Mesenchymal stem cell (in vitro differentiated cells and primary cell): ENCODE data around the gene TMEM204.

Experiments used
- DNase-seq: peaks from one replicate; pipeline ENCODE4 v3.0.0-alpha.2; 2013
- H2AFZ ChIP-seq: one replicate; pipeline ENCODE4 v1.6.1; 2013; ENCODE audit warnings: low read depth, mild to moderate bottlenecking, control low read depth, inconsistent platforms, low read length, moderate library complexity
- H2AK5ac ChIP-seq: 2 replicates; pipeline ENCODE4 v1.6.1; 2013; ENCODE audit warnings: low read length, moderate library complexity, mild to moderate bottlenecking, inconsistent platforms; ENCODE audit not compliant: severe bottlenecking
- H2BK120ac ChIP-seq: one replicate; pipeline ENCODE4 v1.6.1; 2013; ENCODE audit warnings: low read depth, mild to moderate bottlenecking, inconsistent platforms, low read length, moderate library complexity
- H2BK12ac ChIP-seq, 2 experiments: one replicate each; pipeline ENCODE4 v1.6.1; 2013; ENCODE audit warnings: inconsistent platforms in 2 of 2, low read length in 2 of 2, mild to moderate bottlenecking in 2 of 2, moderate library complexity in 2 of 2, control low read depth in 1 of 2
- H2BK15ac ChIP-seq: one replicate; pipeline ENCODE4 v1.6.1; 2013; ENCODE audit warnings: mild to moderate bottlenecking, low read depth, inconsistent platforms; ENCODE audit not compliant: poor library complexity, severe bottlenecking
- H2BK5ac ChIP-seq: 2 replicates; pipeline ENCODE4 v1.6.1; 2013; ENCODE audit warnings: low read depth, mild to moderate bottlenecking, low read length, control low read depth, inconsistent platforms; ENCODE audit not compliant: poor library complexity, severe bottlenecking
- H3K14ac ChIP-seq, 2 experiments: one replicate each; pipeline ENCODE4 v1.6.1; 2013; ENCODE audit warnings: inconsistent platforms in 2 of 2, low read length in 2 of 2, control low read depth in 1 of 2, mild to moderate bottlenecking in 1 of 2, moderate library complexity in 1 of 2
- H3K18ac ChIP-seq, 2 experiments: one replicate each; pipeline ENCODE4 v1.6.1; 2013; ENCODE audit warnings: inconsistent platforms in 2 of 2, low read length in 2 of 2, control low read depth in 1 of 2, low read depth in 1 of 2, mild to moderate bottlenecking in 1 of 2
- H3K23ac ChIP-seq, 2 experiments: one replicate each; pipeline ENCODE4 v1.6.1; 2013; ENCODE audit warnings: inconsistent platforms in 2 of 2, low read length in 2 of 2, mild to moderate bottlenecking in 2 of 2, moderate library complexity in 2 of 2, control low read depth in 1 of 2
- H3K27ac ChIP-seq: 2 replicates; pipeline ENCODE4 v1.5.1; 2013; ENCODE audit warnings: mild to moderate bottlenecking, moderate library complexity, low read length, control low read depth, inconsistent platforms; ENCODE audit not compliant: poor library complexity, severe bottlenecking
- H3K27me3 ChIP-seq, 2 experiments: 2 replicates each; pipeline versions ENCODE4 v1.6.1 to v1.7.0; 2013; ENCODE audit warnings: low read length in 2 of 2, mild to moderate bottlenecking in 2 of 2, moderate library complexity in 2 of 2, control low read depth in 1 of 2, inconsistent platforms in 1 of 2; ENCODE audit not compliant: control insufficient read depth in 1 of 2, insufficient read depth in 1 of 2
- H3K36me3 ChIP-seq, 2 experiments: 2 replicates each; pipeline versions ENCODE4 v1.6.1 to v1.7.0; 2013; ENCODE audit warnings: low read length in 2 of 2, control low read depth in 1 of 2, inconsistent platforms in 1 of 2, low read depth in 1 of 2, mild to moderate bottlenecking in 1 of 2; ENCODE audit not compliant: insufficient read depth in 2 of 2, control insufficient read depth in 1 of 2
- H3K4ac ChIP-seq, 2 experiments: one replicate each; pipeline ENCODE4 v1.6.1; 2013; ENCODE audit warnings: inconsistent platforms in 2 of 2, low read length in 2 of 2, mild to moderate bottlenecking in 2 of 2, moderate library complexity in 2 of 2, control low read depth in 1 of 2, low read depth in 1 of 2
- H3K4me1 ChIP-seq: 2 replicates; pipeline ENCODE4 v1.6.1; 2013; ENCODE audit warnings: low read depth, low read length, control low read depth; ENCODE audit not compliant: control insufficient read depth, insufficient read depth
- H3K4me2 ChIP-seq: 2 replicates; pipeline ENCODE4 v1.6.1; 2013; ENCODE audit warnings: low read length, mild to moderate bottlenecking, inconsistent platforms; ENCODE audit not compliant: poor library complexity, severe bottlenecking
- H3K4me3 ChIP-seq, 2 experiments: 2 replicates each; pipeline versions ENCODE4 v1.5.1 to v1.7.0; 2013; ENCODE audit warnings: low read length in 2 of 2, mild to moderate bottlenecking in 2 of 2, control low read depth in 1 of 2, low read depth in 1 of 2; ENCODE audit not compliant: insufficient read depth in 1 of 2
- H3K79me1 ChIP-seq: replicated peaks from 2 replicates; pipeline ENCODE4 v1.6.1; 2013; ENCODE audit warnings: mild to moderate bottlenecking, control low read depth, low read length, inconsistent platforms; ENCODE audit not compliant: poor library complexity, severe bottlenecking
- H3K9ac ChIP-seq: 2 replicates; pipeline ENCODE4 v1.7.0; 2013; ENCODE audit warnings: mild to moderate bottlenecking, low read length, moderate library complexity
- H3K9me3 ChIP-seq: 2 replicates; pipeline ENCODE4 v1.7.0; 2013; ENCODE audit warnings: mild to moderate bottlenecking, low read length; ENCODE audit not compliant: control insufficient read depth
- H4K8ac ChIP-seq: one replicate; pipeline ENCODE4 v1.6.1; 2013; ENCODE audit warnings: inconsistent platforms, mild to moderate bottlenecking, low read length, moderate library complexity
- H4K91ac ChIP-seq: one replicate; pipeline ENCODE4 v1.6.1; 2013; ENCODE audit warnings: mild to moderate bottlenecking, low read length, inconsistent platforms
- WGBS: methylation state at CpG from one replicate; pipeline ENCODE4 v1.1.7; 2013; ENCODE audit warnings: mixed read lengths; 5-methylcytosine and 5-hydroxymethylcytosine counted together

Gene TMEM204

GRCh38 chr16:1511662-1512569 is 21.6 kb upstream of the TMEM204 start:
- peaks cover 21 to 66% of the 10 kb centered on the region in 2 experiments for H3K36me3 ChIP-seq
- peaks cover 9% of the 10 kb centered on the region for H3K9me3 ChIP-seq
- no peaks in the 10 kb centered on the region for H3K27me3 ChIP-seq
- no peak overlapping the region for H2BK5ac ChIP-seq
- H4K8ac ChIP-seq, result no peak overlapping the region
- H3K4ac ChIP-seq, result no peak overlapping the region
- no peak overlapping the region for H2AK5ac ChIP-seq
- H3K23ac ChIP-seq, result no peak overlapping the region
- H3K4me3 ChIP-seq, result no peak overlapping the region
- no peak overlapping the region for H3K18ac ChIP-seq
- H3K27ac ChIP-seq, result no peak overlapping the region
- no peak overlapping the region for H3K9ac ChIP-seq
- no peak overlapping the region for H2BK120ac ChIP-seq
- peaks cover 2% of the 10 kb centered on the region for H3K4me1 ChIP-seq
- H3K4me2 ChIP-seq, result no peak overlapping the region
- H3K79me1 ChIP-seq, result peaks cover 6% of the 10 kb centered on the region
- no peak overlapping the region for H2BK15ac ChIP-seq
- DNase-seq, result no peak
- H4K91ac ChIP-seq, result no peak overlapping the region
- no peak overlapping the region for H2BK12ac ChIP-seq
- 95% methylated on average over 27 of the region's 30 CpGs for WGBS
- no peak overlapping the region for H2AFZ ChIP-seq
- H3K14ac ChIP-seq, result no peak overlapping the region

- no peak overlapping the region for H3K27ac ChIP-seq
- H3K79me1 ChIP-seq, result peaks cover 4% of the 10 kb centered on the region
- H2BK12ac ChIP-seq, result no peak overlapping the region
- no peak for DNase-seq
- H3K4me3 ChIP-seq, result no peak overlapping the region
- H3K18ac ChIP-seq, result no peak overlapping the region
- no peak overlapping the region for H2BK15ac ChIP-seq
- H2BK120ac ChIP-seq, result no peak overlapping the region
- no peak overlapping the region for H3K23ac ChIP-seq
- peaks cover 2% of the 10 kb centered on the region for H3K4me1 ChIP-seq
- H2AFZ ChIP-seq, result no peak overlapping the region
- no peak overlapping the region for H2AK5ac ChIP-seq
- 91% methylated on average over 15 of the region's 15 CpGs for WGBS
- H3K14ac ChIP-seq, result no peak overlapping the region
- H3K27me3 ChIP-seq, result no peaks in the 10 kb centered on the region
- no peak overlapping the region for H4K8ac ChIP-seq
- H3K36me3 ChIP-seq, result peaks cover 21 to 59% of the 10 kb centered on the region in 2 experiments
- H3K9me3 ChIP-seq, result peaks cover 9% of the 10 kb centered on the region
- no peak overlapping the region for H3K9ac ChIP-seq
- H2BK5ac ChIP-seq, result no peak overlapping the region
- H3K4ac ChIP-seq, result no peak overlapping the region
- no peak overlapping the region for H4K91ac ChIP-seq
- no peak overlapping the region for H3K4me2 ChIP-seq
Observed at GRCh38 chr16:1512774-1513173, 20.7 kb upstream of the TMEM204 start.

- H2BK12ac ChIP-seq, result no peak overlapping the region
- no peak overlapping the region for H3K4me2 ChIP-seq
- no peak overlapping the region for H3K14ac ChIP-seq
- no peak overlapping the region for H3K27ac ChIP-seq
- H2BK5ac ChIP-seq, result no peak overlapping the region
- H3K4me3 ChIP-seq, result no peak overlapping the region
- no peak overlapping the region for H3K18ac ChIP-seq
- no peak overlapping the region for H3K4ac ChIP-seq
- no peak overlapping the region for H3K9ac ChIP-seq
- H3K4me1 ChIP-seq, result no peaks in the 10 kb centered on the region
- no peak overlapping the region for H4K91ac ChIP-seq
- H2AFZ ChIP-seq, result no peak overlapping the region
- no peak overlapping the region for H3K23ac ChIP-seq
- no peak overlapping the region for H2AK5ac ChIP-seq
- no peaks in the 10 kb centered on the region for H3K79me1 ChIP-seq
- no peak for DNase-seq
- H2BK15ac ChIP-seq, result no peak overlapping the region
- no peak overlapping the region for H4K8ac ChIP-seq
- no peaks in the 10 kb centered on the region for H3K27me3 ChIP-seq
- WGBS, result 100% methylated on average over 2 of the region's 3 CpGs
- H3K9me3 ChIP-seq, result peaks cover 9% of the 10 kb centered on the region
- H3K36me3 ChIP-seq, result peaks cover 35 to 59% of the 10 kb centered on the region in 2 experiments
- H2BK120ac ChIP-seq, result no peak overlapping the region
Observed at GRCh38 chr16:1514507-1514906, 19.0 kb upstream of the TMEM204 start.

GRCh38 chr16:1518626-1519135 is 14.8 kb upstream of the TMEM204 start:
- no peak overlapping the region for H3K27ac ChIP-seq
- H2AK5ac ChIP-seq, result no peak overlapping the region
- H3K23ac ChIP-seq, result no peak overlapping the region
- H3K14ac ChIP-seq, result no peak overlapping the region
- no peak overlapping the region for H3K4me2 ChIP-seq
- no peak overlapping the region for H3K4me3 ChIP-seq
- no peak overlapping the region for H2BK120ac ChIP-seq
- WGBS, result 96% methylated on average over 16 of the region's 16 CpGs
- no peak overlapping the region for H4K91ac ChIP-seq
- no peak overlapping the region for H3K4ac ChIP-seq
- no peaks in the 10 kb centered on the region for H3K4me1 ChIP-seq
- H3K27me3 ChIP-seq, result no peaks in the 10 kb centered on the region
- no peak overlapping the region for H2AFZ ChIP-seq
- H3K9me3 ChIP-seq, result peaks cover 9% of the 10 kb centered on the region
- H3K9ac ChIP-seq, result no peak overlapping the region
- H3K36me3 ChIP-seq, result peaks cover 43 to 47% of the 10 kb centered on the region in 2 experiments
- no peaks in the 10 kb centered on the region for H3K79me1 ChIP-seq
- no peak overlapping the region for H3K18ac ChIP-seq
- no peak overlapping the region for H2BK5ac ChIP-seq
- H2BK12ac ChIP-seq, result no peak overlapping the region
- no peak overlapping the region for H2BK15ac ChIP-seq
- no peak for DNase-seq
- no peak overlapping the region for H4K8ac ChIP-seq
